Germinal center (tissue), 1 donor: ENCODE results near the gene CUL7.
A peak's percentile ranks its signal among the peaks of the same experiment; 100 is the strongest.
"Not testable (repeated sequence)": the region's sequence is repeated elsewhere in the genome, so short reads cannot be mapped to it uniquely, and the experiment has no call there.

Source experiments
- DNase-seq: peaks from one replicate; pipeline ENCODE4 v3.0.0; 2012; ENCODE audit warnings: mixed read lengths, low spot score

CUL7 gene

DNA sequence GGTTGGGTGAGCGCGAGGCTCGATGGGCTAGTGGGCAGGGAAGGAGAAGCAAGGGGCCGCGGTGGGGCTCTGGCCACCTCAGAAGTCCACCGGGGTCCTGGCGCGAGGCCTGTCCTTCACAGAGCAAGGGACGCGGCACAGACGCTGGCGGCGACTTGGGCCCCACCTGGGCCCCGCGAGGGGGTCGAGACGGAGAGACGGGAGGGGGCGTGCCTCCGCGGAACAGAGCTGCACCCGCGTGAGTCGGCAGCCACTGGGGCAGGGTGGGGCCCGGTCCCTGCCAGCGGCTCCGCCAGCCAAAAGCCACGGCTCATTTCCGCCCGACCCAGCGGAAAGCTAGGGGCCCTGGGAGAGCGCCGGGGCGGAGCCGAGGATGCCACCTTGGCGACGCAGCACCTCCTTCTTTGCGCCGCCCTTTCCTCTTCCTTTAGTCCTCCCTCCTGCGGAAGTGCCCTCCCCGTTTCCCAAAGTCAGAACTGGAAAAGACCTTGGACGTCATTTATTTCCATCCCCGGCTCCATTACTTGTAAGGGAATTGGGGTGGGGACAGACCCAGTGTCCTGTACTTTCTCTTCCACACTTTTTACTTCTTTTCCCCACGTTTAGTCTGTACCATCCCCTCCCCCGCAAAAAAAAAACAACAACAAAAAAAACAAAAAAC, at the start of gene CUL7:
TSS of gene CUL7 (minus strand) at position 307 of the 661 bp plus-strand sequence. CDS start 1,063 bp downstream, outside the sequence.
- DNase-seq = peak; percentile 95

DNA sequence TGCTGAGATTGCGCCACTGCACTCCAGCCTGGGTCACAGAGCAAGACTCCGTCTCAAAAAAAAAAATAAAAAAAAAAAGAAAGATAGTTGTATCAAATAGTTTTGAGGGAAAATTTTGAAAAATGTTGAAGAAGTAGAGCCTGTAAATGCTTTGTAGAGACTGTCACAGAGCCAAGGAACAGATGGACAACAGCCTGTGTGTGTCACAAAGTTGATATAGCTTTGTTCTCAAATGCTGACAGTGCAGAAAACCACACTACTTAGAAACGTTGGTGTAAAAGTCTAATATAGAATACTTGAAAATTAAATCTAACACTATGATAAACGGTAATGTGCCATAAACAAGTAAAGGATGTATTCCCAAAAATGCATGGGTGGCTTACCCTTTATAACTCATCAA, 47.8 kb upstream of the CUL7 start:
- DNase-seq = no peak

- no peak for DNase-seq
Observed at GRCh38 chr6:43097502-43097901, 43.9 kb upstream of the CUL7 start.

GRCh38 chr6:43097098-43097489, 43.4 kb upstream of the CUL7 start:
- DNase-seq = no peak

GRCh38 chr6:43096451-43097097, 42.9 kb upstream of the CUL7 start:
- peak; percentile 37 for DNase-seq

GRCh38 chr6:43095939-43096338, 42.3 kb upstream of the CUL7 start:
- DNase-seq = no peak

GRCh38 chr6:43093436-43094289, 40.0 kb upstream of the CUL7 start:
- no peak for DNase-seq

DNA sequence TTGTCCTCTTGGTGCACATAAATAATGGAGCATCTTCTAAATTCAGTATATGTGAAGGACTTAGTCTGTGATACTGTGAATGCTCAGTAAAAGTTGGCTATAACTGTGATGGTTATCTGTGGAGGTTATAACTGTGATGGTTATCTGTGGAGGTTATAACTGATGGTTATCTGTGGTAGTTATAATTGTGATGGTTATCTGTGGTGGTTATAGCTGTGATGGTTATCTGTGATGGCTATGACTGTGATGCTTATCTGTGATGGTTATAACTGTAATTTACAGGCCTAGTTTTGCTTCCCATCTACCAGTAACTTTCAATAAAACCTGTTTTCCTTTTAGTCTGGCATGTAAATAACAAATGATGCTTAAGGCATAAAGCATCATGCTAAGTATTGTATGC, 39.0 kb upstream of the CUL7 start:
- no peak for DNase-seq

DNA sequence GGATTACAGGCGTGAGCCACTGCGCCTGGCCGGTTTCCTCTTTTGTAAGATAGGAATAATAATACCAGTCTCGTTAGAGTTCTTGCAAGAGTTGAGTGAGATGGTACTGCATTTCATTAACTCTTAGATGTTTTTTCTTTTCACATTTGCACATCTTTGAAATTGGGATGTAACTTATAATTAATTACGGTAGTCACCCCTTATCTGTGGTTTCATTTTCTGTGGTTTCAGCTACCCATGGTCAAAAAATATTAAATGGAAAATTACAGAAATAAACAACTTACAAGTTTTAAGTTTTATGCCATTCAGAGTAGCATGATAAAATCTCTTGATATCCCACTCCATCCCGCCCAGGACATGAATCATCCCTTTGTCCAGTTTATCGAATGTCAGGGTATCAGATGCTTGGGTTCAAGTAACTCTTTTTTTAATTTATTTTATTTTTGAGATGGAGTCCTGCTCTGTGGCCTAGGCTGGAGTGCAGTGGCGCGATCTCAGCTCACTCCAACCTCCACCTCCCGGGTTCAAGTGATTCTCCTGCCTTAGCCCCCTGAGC, 37.9 kb upstream of the CUL7 start:
- DNase-seq = no peak

GRCh38 chr6:43091020-43091419, 37.4 kb upstream of the CUL7 start:
- DNase-seq = no peak

- no peak for DNase-seq
Observed at GRCh38 chr6:43090559-43090956, 36.9 kb upstream of the CUL7 start.

DNA sequence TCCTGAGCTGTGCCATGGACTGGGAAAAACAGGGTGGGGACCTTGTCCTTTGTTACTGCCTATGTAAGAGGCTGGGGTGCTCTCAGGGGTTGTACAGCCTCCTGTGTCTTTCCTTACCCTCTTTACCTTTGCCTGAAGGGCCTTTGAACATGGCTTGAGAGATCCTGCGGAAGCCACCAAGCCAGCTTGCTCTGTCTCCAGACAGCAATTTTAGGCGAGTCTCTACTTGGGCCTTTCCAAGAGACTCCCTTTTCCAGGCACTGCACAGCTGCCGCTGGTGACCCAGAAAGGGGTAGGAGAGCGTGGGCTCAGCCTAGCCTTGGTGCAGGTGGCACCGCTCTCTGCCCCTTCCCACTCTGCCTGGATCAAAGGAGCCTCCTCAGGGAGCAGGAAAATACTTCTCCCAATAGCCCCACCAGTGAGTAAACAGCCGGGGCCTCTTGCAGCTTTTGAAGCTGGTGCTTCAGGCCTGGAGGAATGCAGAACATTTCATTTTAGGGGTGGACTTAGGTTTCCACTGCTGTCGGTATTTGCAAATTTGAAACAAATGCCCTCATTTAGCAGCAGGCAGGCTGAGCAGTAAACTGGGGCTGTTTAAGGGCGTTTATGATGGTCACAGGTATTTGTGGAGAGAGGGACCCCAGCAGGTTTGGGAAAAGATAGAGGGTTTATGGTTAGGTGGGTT, 36.4 kb upstream of the CUL7 start:
- DNase-seq = no peak

GRCh38 chr6:43089467-43089866, 35.8 kb upstream of the CUL7 start:
- no peak for DNase-seq

DNA sequence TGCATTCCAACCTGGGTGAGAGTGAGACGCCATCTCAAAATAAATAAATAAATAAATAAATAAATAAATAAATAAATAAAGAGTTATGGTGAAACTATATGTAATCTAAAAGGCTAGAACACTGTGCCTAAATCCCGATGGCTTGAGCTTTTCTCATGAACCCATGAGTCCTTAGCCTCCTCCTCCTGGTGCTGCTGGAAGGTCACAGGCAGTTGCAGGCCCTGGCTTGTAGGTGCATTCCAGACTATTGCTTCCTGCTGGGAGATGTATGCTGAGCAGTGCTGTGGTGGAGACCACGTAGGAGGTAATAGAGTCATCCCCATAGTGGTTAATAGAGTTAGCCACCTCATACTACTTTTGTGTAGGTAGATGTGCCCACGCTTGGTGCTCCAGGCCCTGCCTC, 35.0 kb upstream of the CUL7 start:
- DNase-seq = no peak

DNA sequence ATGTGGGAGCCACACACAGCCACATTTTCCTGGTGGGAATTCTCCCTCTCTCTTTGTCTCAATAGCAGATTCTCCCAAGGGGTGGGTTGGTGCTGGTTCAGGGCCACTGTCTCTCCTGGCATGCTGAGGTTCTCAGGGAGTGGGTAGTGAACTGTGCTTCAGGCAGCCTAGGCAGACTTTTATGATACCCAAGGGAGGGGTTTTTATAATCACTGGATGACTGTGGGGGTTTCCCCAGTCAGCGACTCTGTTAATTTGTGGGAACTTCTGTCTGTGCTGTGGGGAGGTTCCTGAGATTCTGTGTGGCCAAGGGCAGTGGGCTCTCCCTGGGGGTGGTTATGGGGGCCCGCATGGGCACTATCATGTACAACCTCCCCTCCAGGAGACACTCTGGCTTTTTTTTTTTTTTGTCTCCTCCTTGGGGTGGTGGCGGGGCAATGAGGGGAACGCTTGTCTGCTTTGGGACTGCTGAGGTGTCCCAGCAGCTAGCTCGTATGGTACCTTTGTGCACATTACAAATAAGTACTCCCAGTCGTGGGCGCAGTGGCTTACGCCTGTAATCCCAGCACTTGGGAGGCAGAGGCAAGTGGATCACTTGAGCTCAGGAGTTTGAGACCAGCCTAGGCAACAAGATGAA, 32.5 kb upstream of the CUL7 start:
- peak; percentile 30 for DNase-seq

GRCh38 chr6:43082806-43083655, 29.4 kb upstream of the CUL7 start:
- DNase-seq = no peak

DNA sequence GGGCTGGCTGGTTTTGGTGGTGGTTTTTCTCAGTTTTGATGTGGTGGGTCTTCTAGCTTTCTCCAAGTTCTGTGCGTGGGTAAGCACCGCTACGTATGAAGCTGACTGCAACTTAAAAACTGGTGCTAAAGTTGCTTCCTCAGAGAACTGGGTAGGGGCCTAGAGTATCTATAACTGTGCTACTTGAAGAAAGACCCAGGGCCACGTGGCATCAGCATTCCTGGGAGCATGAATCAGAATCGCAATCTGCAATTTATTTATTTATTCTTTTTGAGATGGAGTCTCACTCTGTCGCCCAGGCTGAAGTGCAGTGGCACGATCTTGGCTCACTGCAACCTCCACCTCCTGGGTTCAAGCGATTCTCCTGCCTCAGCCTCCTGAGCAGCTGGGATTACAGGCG, 28.3 kb upstream of the CUL7 start:
- DNase-seq = not testable (repeated sequence)

DNA sequence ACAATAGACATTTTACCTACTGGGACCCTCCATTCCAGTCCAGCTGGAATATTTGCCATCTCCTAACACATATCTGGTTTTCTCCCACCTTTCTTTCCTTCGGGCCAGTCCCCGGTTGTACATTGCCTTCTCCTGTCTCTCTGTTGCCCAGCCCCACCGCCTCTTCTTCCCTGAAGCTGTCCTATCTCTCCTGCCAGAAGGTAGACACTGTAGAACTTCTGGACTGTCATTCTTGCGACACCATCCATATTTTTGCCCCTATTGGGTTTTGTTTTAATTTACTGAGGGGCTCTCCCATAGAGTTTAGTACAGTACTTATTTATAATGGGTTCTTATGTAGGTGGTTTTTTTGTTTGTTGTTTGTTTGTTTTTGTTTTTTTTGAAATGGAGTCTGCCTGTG, 27.4 kb upstream of the CUL7 start:
- no peak for DNase-seq

GRCh38 chr6:43078691-43079090, 25.0 kb upstream of the CUL7 start:
- no peak for DNase-seq

DNA sequence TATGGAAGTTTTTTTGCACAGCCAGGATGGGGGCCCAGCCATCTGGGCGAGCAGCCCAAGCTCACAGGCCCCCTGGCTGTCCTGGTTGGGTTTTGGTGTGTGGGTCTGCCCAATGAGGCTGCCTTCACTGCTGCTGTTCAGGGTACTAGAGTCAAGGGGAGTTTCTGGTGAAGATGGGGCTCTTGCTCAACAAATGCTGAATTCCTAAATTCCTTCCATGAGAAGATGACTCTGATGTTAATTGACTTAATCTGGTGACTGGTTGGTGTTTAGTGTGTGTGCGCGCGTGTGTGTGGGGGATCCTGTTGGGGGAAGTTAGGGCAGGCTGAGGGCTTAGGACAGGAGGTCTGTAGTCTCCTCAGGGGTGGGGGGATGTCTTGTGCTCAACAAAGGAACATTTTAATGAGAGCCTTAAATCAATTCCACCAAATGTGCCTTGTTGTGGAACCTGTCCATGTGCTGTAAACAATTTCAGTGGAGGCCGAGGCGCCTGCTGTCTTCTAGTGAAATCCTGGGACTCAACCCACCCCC, 24.4 kb upstream of the CUL7 start:
- DNase-seq = no peak
